AG04449 (cell line): ENCODE data around the gene SSB.

ENCODE experiments used
- CTCF ChIA-PET: fragments of 350-600 bp; formaldehyde crosslinking; extraction: SDS; loops from one replicate; lab custom pipeline; 2021; ENCODE audit warnings: antibody characterized with exemption; lab: Yijun Ruan, JAX
- POLR2A ChIA-PET: fragments of 400-600, 350-600 bp; formaldehyde crosslinking; extraction: SDS; loops from one replicate; lab custom pipeline; 2020; ENCODE audit warnings: antibody characterized with exemption, inconsistent platforms; lab: Yijun Ruan, JAX
- DNase-seq: peaks from one replicate; pipeline ENCODE4 v3.0.0-alpha.2; 2010; ENCODE audit warnings: low read depth, low spot score
- H3K4me3 ChIP-seq: 2 replicates; pipeline ENCODE4 v1.5.1; 2011; ENCODE audit warnings: low read depth, mild to moderate bottlenecking, control low read depth, low read length
- TF ChIP-seq, protein P1 (sequence below): IDR thresholded peaks from one replicate; pipeline ENCODE4 v1.5.1; 2011; ENCODE audit warnings: mild to moderate bottlenecking, moderate library complexity, low read length, control low read depth, inconsistent platforms; ENCODE audit not compliant: insufficient read depth; ENCODE audit errors: missing control alignments

The SSB gene

GRCh38 chr2:169768262-169768995 lies 30.2 kb upstream of the SSB start:
- TF ChIP-seq, protein P1, sequence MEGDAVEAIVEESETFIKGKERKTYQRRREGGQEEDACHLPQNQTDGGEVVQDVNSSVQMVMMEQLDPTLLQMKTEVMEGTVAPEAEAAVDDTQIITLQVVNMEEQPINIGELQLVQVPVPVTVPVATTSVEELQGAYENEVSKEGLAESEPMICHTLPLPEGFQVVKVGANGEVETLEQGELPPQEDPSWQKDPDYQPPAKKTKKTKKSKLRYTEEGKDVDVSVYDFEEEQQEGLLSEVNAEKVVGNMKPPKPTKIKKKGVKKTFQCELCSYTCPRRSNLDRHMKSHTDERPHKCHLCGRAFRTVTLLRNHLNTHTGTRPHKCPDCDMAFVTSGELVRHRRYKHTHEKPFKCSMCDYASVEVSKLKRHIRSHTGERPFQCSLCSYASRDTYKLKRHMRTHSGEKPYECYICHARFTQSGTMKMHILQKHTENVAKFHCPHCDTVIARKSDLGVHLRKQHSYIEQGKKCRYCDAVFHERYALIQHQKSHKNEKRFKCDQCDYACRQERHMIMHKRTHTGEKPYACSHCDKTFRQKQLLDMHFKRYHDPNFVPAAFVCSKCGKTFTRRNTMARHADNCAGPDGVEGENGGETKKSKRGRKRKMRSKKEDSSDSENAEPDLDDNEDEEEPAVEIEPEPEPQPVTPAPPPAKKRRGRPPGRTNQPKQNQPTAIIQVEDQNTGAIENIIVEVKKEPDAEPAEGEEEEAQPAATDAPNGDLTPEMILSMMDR: no peak
- peak overlapping the region; percentile 32 for H3K4me3 ChIP-seq
- ChIA-PET POLR2A (interaction anchor here (0.7 kb wide), 1 partner anchor 50 kb away, joined by 3 read pairs; no protein-coding TSS in a partner anchor), CTCF (interaction anchor here (1.2 kb wide), 1 partner anchor 70 kb away, joined by 4 read pairs; no protein-coding TSS in a partner anchor)
- no peak for DNase-seq

DNA sequence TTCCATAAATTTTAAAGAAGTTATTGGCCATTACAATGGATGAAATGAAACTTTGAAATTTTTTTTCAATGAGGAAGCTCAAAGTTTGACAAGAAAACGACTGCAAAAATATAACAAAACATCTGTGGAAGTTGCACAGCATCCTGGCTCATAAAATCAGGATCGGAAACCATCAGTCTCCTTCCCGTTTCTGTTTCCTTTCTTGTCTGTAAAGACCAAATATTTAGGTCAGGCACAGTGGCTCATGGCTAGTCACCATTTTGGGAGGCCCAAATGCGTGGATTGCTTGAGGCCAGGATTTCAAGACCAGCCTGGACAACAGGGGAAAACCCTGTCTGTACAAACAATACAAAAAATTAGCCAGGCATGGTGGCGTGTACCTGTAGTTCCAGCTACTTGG lies 27.6 kb upstream of the SSB start:
- ChIA-PET CTCF (interaction anchor here (0.7 to 1.6 kb wide), 5 partner anchors 10 to 319 kb away, joined by 3 to 5 read pairs (median 3); partner anchors contain the start of gene KLHL23), POLR2A (no interaction called here)
- H3K4me3 ChIP-seq: no peak overlapping the region
- DNase-seq: no peak
- TF ChIP-seq, protein P1: no peak

DNA sequence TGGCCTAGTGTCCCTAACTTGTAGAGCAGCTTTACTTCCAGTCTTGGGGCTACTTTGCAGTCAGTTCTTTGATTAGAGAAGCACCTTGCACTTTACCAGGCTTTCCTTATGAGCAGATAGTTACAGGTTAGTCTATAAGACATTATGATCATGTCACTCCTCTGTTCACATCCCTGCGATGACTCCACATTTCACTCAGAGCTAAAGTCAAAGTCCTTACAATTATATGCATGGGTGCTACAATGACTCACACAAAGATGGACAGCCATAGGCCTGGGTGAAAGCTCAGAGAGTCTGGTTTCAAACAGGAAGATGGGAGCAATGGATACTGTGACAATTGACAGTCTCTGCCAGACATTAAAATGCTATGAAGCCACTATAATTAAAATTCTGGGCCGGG lies 27.1 kb upstream of the SSB start:
- ChIA-PET CTCF (interaction anchor here (1.0 to 1.6 kb wide), 3 partner anchors 11 to 320 kb away, joined by 3 to 5 read pairs (median 4); no protein-coding TSS in a partner anchor), POLR2A (no interaction called here)
- DNase-seq: no peak
- H3K4me3 ChIP-seq: no peak overlapping the region
- TF ChIP-seq, protein P1: no peak

DNA sequence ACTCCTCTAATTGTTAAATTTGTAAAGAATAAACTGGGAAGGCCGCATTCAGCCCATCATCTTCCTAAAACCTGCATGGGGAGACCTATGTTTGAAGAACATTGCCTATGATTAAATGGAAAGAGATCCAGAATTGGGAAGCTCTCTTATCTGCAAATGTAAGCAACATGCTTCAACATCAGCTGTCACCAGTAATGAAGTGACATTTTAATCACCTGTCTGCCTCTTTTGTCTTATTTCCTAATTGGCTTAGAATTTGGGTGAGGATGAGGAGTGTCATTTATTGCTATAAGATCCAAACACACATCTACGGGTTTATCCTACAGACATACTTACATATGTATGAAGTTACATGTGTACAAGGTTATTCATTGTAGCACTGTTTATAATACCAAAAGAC lies 26.0 kb upstream of the SSB start:
- POLR2A ChIA-PET: no interaction called here
- CTCF ChIA-PET: interaction anchor here (0.6 to 2.8 kb wide), 3 partner anchors 320 to 631 kb away, joined by 3 to 7 read pairs (median 3); no protein-coding TSS in a partner anchor
- H3K4me3 ChIP-seq: no peak overlapping the region
- TF ChIP-seq, protein P1: no peak
- no peak for DNase-seq

GRCh38 chr2:169775354-169775753 lies 23.3 kb upstream of the SSB start:
- no peak for DNase-seq
- CTCF ChIA-PET: interaction anchor here (1.0 to 2.8 kb wide), 5 partner anchors 16 to 324 kb away, joined by 3 to 7 read pairs (median 5); no protein-coding TSS in a partner anchor
- POLR2A ChIA-PET: no interaction called here
- no peak overlapping the region for H3K4me3 ChIP-seq
- TF ChIP-seq, protein P1: no peak

DNA sequence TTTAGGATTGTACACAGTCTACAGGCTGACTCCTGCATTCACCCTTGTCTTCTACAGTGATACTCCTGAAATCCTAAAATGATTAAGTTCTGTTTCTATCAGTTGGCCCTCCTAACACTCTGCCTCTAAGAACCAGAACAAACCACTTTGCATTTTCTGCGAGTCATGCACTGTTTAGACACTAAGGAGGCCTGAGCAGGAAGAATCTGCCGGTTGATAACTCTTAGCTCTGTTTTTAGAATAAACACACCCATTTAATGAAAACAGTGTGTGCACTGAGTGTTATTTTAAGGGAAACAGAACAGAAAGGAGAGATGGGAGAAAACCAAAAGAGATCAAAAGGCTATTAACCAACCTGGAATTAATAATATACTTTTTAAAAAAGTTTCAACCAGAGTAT lies 22.9 kb upstream of the SSB start:
- ChIA-PET CTCF (interaction anchor here (1.0 to 1.9 kb wide), 6 partner anchors 15 to 324 kb away, joined by 3 to 7 read pairs (median 4); no protein-coding TSS in a partner anchor), POLR2A (no interaction called here)
- H3K4me3 ChIP-seq: no peak overlapping the region
- TF ChIP-seq, protein P1: no peak
- no peak for DNase-seq
